HAP-1 (cell line): ENCODE data around the gene NFATC2.

Source experiments
- DNase-seq, 2 experiments: peaks; one replicate each; pipeline ENCODE4 v3.0.0-alpha.2; 2016 to 2020; ENCODE audit warnings: low spot score in 2 of 2
- H3K27me3 ChIP-seq: fragments of 250-450 bp; sonication (Bioruptor Pico); 2 replicates; pipeline ENCODE4 v1.5.1; 2020; ENCODE audit warnings: low read depth, mild to moderate bottlenecking, moderate library complexity
- H3K36me3 ChIP-seq: fragments of 250-450 bp; sonication (Bioruptor Pico); replicated peaks from 2 replicates; pipeline ENCODE4 v1.5.1; 2020; ENCODE audit warnings: mild to moderate bottlenecking
- H3K4me1 ChIP-seq: fragments of 250-450 bp; sonication (Bioruptor Pico); 2 replicates; pipeline ENCODE4 v1.5.1; 2020; ENCODE audit warnings: mild to moderate bottlenecking
- H3K4me3 ChIP-seq: fragments of 250-450 bp; sonication (Bioruptor Pico); 2 replicates; pipeline ENCODE4 v1.5.1; 2020; ENCODE audit warnings: mild to moderate bottlenecking, moderate library complexity
- H3K9me3 ChIP-seq: fragments of 250-450 bp; sonication (Bioruptor Pico); 2 replicates; pipeline ENCODE4 v1.5.1; 2020; ENCODE audit warnings: mild to moderate bottlenecking, moderate library complexity
- in situ Hi-C: fragments of 300-500 bp; cut with MboI; formaldehyde crosslinking; loops from 3 replicates; pipeline ENCODE4 v1.14.3; 2020; ENCODE audit warnings: low sequenced_read_pairs, inconsistent platforms, mixed read lengths

NFATC2 gene

GRCh38 chr20:51400051-51400926 is 142.2 kb downstream of the NFATC2 start:
- in situ Hi-C loops, result no loop called here
- Histone ChIP-seq H3K36me3 (no peaks in the 10 kb centered on the region), H3K9me3 (no peaks in the 10 kb centered on the region), H3K4me3 (no peak overlapping the region), H3K4me1 (no peaks in the 10 kb centered on the region), H3K27me3 (no peaks in the 10 kb centered on the region)
- no peak for DNase-seq

GRCh38 chr20:51399006-51399890 is 143.3 kb downstream of the NFATC2 start:
- no peak overlapping the region for H3K4me3 ChIP-seq
- no peak for DNase-seq
- H3K36me3 ChIP-seq, result no peaks in the 10 kb centered on the region
- H3K4me1 ChIP-seq, result no peaks in the 10 kb centered on the region
- no peaks in the 10 kb centered on the region for H3K9me3 ChIP-seq
- H3K27me3 ChIP-seq, result no peaks in the 10 kb centered on the region
- in situ Hi-C loops, result no loop called here

DNA sequence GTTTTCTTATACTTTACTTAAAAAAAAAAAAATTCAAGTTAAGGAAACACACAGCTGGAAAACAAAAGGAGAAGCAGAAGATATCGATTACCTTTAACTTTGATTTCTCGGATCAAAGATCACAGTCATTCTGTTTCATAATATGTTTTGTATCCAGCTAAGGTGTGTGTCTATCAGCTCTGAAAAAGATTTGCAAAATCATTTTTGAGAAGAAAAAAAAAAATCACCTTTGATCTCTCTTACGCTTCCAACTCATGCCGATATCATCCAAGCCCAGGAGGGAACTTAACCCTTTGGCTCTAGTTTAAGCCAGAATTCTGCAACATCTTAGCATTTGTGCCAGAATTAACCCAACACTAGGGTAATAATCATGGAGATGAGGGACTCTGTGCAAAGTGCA is 144.0 kb downstream of the NFATC2 start:
- DNase-seq, result no peak
- no peaks in the 10 kb centered on the region for H3K36me3 ChIP-seq
- in situ Hi-C loops, result no loop called here
- no peak overlapping the region for H3K4me3 ChIP-seq
- H3K27me3 ChIP-seq, result no peaks in the 10 kb centered on the region
- H3K4me1 ChIP-seq, result no peaks in the 10 kb centered on the region
- no peaks in the 10 kb centered on the region for H3K9me3 ChIP-seq

DNA sequence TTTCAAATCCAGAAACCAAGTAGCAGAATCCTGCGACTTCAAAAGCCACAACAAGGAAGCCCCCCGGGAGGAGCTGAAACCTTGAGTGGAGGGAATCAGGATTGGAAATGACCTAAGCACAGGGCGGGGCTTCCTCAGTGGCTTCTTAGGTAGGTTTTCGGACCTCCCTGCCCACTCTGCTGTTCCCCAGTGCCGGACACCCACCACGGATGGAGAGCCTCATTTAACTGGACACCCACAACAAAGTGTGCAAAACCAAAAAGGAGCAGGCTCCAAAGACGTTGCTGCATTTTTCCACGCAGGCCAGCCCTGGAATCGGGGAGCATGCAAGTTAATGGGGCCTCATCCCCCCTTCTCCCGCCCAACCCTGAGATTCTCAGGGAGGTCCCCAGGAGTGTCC is 144.4 kb downstream of the NFATC2 start:
- no peak for DNase-seq
- H3K9me3 ChIP-seq, result no peaks in the 10 kb centered on the region
- H3K4me1 ChIP-seq, result no peaks in the 10 kb centered on the region
- H3K36me3 ChIP-seq, result no peaks in the 10 kb centered on the region
- H3K4me3 ChIP-seq, result no peak overlapping the region
- in situ Hi-C loops, result no loop called here
- H3K27me3 ChIP-seq, result no peaks in the 10 kb centered on the region

- in situ Hi-C loops, result no loop called here
- H3K4me3 ChIP-seq, result no peak overlapping the region
- H3K9me3 ChIP-seq, result no peaks in the 10 kb centered on the region
- no peaks in the 10 kb centered on the region for H3K27me3 ChIP-seq
- no peaks in the 10 kb centered on the region for H3K36me3 ChIP-seq
- H3K4me1 ChIP-seq, result no peaks in the 10 kb centered on the region
- DNase-seq, result no peak
Observed at GRCh38 chr20:51397137-51397536, 145.4 kb downstream of the NFATC2 start.

GRCh38 chr20:51396365-51396909 is 146.1 kb downstream of the NFATC2 start:
- Histone ChIP-seq H3K9me3 (no peaks in the 10 kb centered on the region), H3K36me3 (no peaks in the 10 kb centered on the region), H3K4me1 (no peaks in the 10 kb centered on the region), H3K4me3 (no peak overlapping the region), H3K27me3 (no peaks in the 10 kb centered on the region)
- no peak for DNase-seq
- in situ Hi-C loops, result no loop called here

DNA sequence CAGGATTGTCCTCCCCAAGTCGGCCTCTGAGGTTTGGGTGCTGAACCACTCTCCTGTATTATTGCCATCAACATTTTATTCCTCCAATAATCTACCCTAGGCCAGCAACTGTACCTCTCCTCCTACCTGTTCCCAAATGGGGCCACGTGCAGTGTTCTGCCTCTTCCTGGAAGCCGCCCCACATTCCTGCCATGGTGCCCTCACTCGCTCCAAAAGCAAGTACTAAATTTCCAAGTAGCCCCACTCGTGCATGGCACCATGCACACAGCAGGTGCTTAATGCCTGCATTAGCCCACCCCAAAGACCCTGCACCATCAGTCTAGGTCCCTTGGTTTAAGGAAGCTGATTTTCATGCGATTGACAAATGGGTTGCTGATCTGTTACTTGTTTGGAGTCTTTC is 147.8 kb downstream of the NFATC2 start:
- no peaks in the 10 kb centered on the region for H3K36me3 ChIP-seq
- in situ Hi-C loops, result no loop called here
- H3K27me3 ChIP-seq, result no peaks in the 10 kb centered on the region
- no peak for DNase-seq
- H3K4me3 ChIP-seq, result no peak overlapping the region
- H3K9me3 ChIP-seq, result no peaks in the 10 kb centered on the region
- H3K4me1 ChIP-seq, result no peaks in the 10 kb centered on the region

DNA sequence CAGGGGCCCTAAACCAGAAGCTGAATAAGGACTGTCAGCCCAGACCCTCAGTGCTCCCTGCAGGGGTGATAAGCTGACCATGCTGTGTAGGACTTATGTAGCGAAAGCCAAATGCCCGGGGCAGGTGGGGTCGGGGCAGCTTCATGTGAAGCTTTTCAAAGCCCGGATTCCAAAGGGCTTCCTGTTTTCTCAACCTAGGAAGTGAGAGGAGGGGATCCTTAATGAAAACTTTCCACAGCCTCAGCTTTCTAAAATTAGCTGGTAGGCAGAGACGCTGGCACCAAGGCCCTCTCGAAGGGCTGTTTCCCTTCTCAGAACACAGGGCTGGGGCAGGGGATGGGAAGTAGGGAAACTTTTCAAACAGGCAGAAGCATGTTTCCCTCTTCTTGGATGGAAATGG is 148.9 kb downstream of the NFATC2 start:
- no peaks in the 10 kb centered on the region for H3K27me3 ChIP-seq
- DNase-seq, result no peak
- H3K9me3 ChIP-seq, result no peaks in the 10 kb centered on the region
- in situ Hi-C loops, result no loop called here
- no peaks in the 10 kb centered on the region for H3K36me3 ChIP-seq
- no peak overlapping the region for H3K4me3 ChIP-seq
- H3K4me1 ChIP-seq, result no peaks in the 10 kb centered on the region

GRCh38 chr20:51392614-51393186 is 149.8 kb downstream of the NFATC2 start:
- no peak for DNase-seq
- no peaks in the 10 kb centered on the region for H3K4me1 ChIP-seq
- in situ Hi-C loops, result no loop called here
- no peaks in the 10 kb centered on the region for H3K36me3 ChIP-seq
- no peak overlapping the region for H3K4me3 ChIP-seq
- no peaks in the 10 kb centered on the region for H3K27me3 ChIP-seq
- H3K9me3 ChIP-seq, result no peaks in the 10 kb centered on the region

DNA sequence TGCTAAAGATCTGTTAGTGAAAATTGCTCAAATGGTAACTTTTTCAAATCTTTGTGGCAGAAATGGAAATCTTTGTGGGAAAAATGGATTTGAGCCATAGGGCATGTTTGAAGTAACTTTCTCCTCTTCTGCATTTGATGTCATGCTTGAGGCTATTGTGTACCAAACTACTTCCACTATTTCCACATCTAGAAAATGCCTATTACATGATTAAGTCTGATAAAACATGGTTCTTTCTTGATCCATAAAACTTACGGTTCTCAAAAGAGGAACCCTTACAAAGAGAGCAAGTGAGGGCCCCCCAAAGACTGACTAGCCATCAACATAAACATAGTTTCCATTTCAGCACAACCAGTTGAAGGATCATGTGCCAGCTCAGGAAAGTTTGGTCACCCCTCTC is 150.6 kb downstream of the NFATC2 start:
- in situ Hi-C loops, result no loop called here
- DNase-seq, result no peak
- Histone ChIP-seq H3K9me3 (no peaks in the 10 kb centered on the region), H3K4me3 (no peak overlapping the region), H3K27me3 (no peaks in the 10 kb centered on the region), H3K4me1 (no peaks in the 10 kb centered on the region), H3K36me3 (no peaks in the 10 kb centered on the region)

GRCh38 chr20:51389543-51390264 is 152.8 kb downstream of the NFATC2 start:
- no peaks in the 10 kb centered on the region for H3K36me3 ChIP-seq
- no peaks in the 10 kb centered on the region for H3K4me1 ChIP-seq
- no peaks in the 10 kb centered on the region for H3K9me3 ChIP-seq
- no peak overlapping the region for H3K4me3 ChIP-seq
- in situ Hi-C loops, result no loop called here
- no peaks in the 10 kb centered on the region for H3K27me3 ChIP-seq
- no peak for DNase-seq

DNA sequence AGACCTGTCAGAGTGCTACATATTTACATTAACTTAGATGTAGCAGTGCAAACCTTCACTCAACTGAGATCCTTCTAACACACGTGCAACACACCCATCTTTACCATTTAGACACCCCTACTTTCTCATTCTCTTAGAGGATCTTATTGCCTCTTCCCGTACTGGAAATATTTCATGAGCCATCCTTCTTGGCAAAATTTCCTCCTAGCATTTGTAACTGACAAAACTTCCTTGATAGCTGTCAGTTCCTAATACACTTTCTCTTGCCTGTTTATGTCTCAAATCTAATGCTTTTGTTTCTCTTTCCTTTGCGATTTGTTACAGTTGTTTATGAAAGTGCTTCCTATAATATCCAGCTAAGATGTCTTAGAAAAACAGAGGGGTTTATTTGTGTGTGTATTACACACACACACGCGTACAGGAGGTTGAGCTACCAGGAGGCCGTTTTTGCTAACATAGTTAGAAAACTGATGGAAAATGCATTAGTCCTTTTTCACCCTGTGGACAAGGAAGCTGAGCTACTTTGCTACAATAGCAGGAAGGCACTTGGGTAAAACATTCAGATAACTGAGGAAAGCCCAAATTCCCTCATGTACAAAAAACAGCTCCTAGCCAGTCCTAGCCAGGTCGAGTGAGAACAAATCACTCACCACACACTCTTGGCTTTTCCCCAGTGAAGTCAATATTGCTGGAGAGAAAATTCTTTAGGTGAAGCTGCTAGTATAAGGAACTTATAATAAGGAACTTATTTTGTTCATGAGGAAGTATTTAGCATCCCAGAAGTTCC is 153.6 kb downstream of the NFATC2 start:
- Histone ChIP-seq H3K4me1 (no peaks in the 10 kb centered on the region), H3K9me3 (no peaks in the 10 kb centered on the region), H3K4me3 (no peak overlapping the region), H3K36me3 (no peaks in the 10 kb centered on the region), H3K27me3 (no peaks in the 10 kb centered on the region)
- DNase-seq, result no peak
- in situ Hi-C loops, result no loop called here

GRCh38 chr20:51388227-51388626 is 154.3 kb downstream of the NFATC2 start:
- Histone ChIP-seq H3K9me3 (no peaks in the 10 kb centered on the region), H3K4me1 (no peaks in the 10 kb centered on the region), H3K4me3 (no peak overlapping the region), H3K27me3 (no peaks in the 10 kb centered on the region), H3K36me3 (no peaks in the 10 kb centered on the region)
- DNase-seq, result no peak
- in situ Hi-C loops, result no loop called here
